COLO668 (cell line): ENCODE data around the gene CALM3.
"Not testable (repeated sequence)": the region's sequence is repeated elsewhere in the genome, so short reads cannot be mapped to it uniquely, and the experiment has no call there.

ENCODE experiments used
- DNase-seq: peaks from one replicate; lab custom pipeline; 2025; ENCODE audit not compliant: unreplicated experiment; lab: John Stamatoyannopoulos, UW

CALM3 gene

GRCh38 chr19:46601318-46602224 lies at the start of gene CALM3:
Gene CALM3, plus strand, starts transcription at chr19:46601330. Its CDS starts 105 bp downstream, at chr19:46601435.
- peak; percentile 24 for DNase-seq

GRCh38 chr19:46552891-46553290 lies 48.2 kb upstream of the CALM3 start:
- DNase-seq, result no peak

- DNase-seq, result no peak
Observed at GRCh38 chr19:46554161-46554560, 47.0 kb upstream of the CALM3 start.

- DNase-seq, result no peak
Observed at GRCh38 chr19:46555628-46556280, 45.4 kb upstream of the CALM3 start.

GRCh38 chr19:46556471-46556870 lies 44.7 kb upstream of the CALM3 start:
- DNase-seq, result not testable (repeated sequence)

- no peak for DNase-seq
Observed at GRCh38 chr19:46559203-46559602, 41.9 kb upstream of the CALM3 start.

- DNase-seq, result not testable (repeated sequence)
Observed at GRCh38 chr19:46559675-46560074, 41.5 kb upstream of the CALM3 start.

GRCh38 chr19:46564701-46565100 lies 36.4 kb upstream of the CALM3 start:
- no peak for DNase-seq

GRCh38 chr19:46571495-46571894 lies 29.6 kb upstream of the CALM3 start:
- peak; percentile 15 for DNase-seq

- DNase-seq, result no peak
Observed at GRCh38 chr19:46573679-46574498, 27.2 kb upstream of the CALM3 start.

- DNase-seq, result no peak
Observed at GRCh38 chr19:46574533-46574932, 26.6 kb upstream of the CALM3 start.

GRCh38 chr19:46578450-46578849 lies 22.7 kb upstream of the CALM3 start:
- no peak for DNase-seq

- peak; percentile 11 for DNase-seq
Observed at GRCh38 chr19:46579361-46579879, 21.7 kb upstream of the CALM3 start.

GRCh38 chr19:46580247-46580646 lies 20.9 kb upstream of the CALM3 start:
- DNase-seq, result no peak

- no peak for DNase-seq
Observed at GRCh38 chr19:46585539-46585938, 15.6 kb upstream of the CALM3 start.

- DNase-seq, result no peak
Observed at GRCh38 chr19:46586294-46586693, 14.8 kb upstream of the CALM3 start.

GRCh38 chr19:46587861-46588260 lies 13.3 kb upstream of the CALM3 start:
- DNase-seq, result no peak

GRCh38 chr19:46591254-46591653 lies 9.9 kb upstream of the CALM3 start:
- DNase-seq, result no peak

GRCh38 chr19:46591870-46592269 lies 9.3 kb upstream of the CALM3 start:
- no peak for DNase-seq

GRCh38 chr19:46596008-46596407 lies 5.1 kb upstream of the CALM3 start:
- no peak for DNase-seq

GRCh38 chr19:46598372-46598917 lies 2.7 kb upstream of the CALM3 start:
- no peak for DNase-seq
